Progenitor cell of endocrine pancreas (in vitro differentiated cells): Measurements from ENCODE around the gene TPP2. TPM values are rescaled to one million over a fixed set of nuclear protein-coding genes. Genes with fewer than 3 reads are reported as not detected.

ENCODE experiments used
- DNase-seq: peaks from one replicate; pipeline ENCODE4 v3.0.0; 2021; ENCODE audit warnings: low spot score; ENCODE audit not compliant: unreplicated experiment
- H3K27ac Mint-ChIP-seq: 2 replicates; pipeline ENCODE4 v1.8.0; 2021; ENCODE audit warnings: mild to moderate bottlenecking, moderate library complexity, mixed read lengths
- H3K27me3 Mint-ChIP-seq: 2 replicates; pipeline ENCODE4 v1.8.0; 2021; ENCODE audit warnings: mixed read lengths
- H3K36me3 Mint-ChIP-seq: 2 replicates; pipeline ENCODE4 v1.8.0; 2022; ENCODE audit warnings: mixed read lengths; ENCODE audit not compliant: insufficient read depth
- H3K4me1 Mint-ChIP-seq: 2 replicates; pipeline ENCODE4 v1.8.0; 2021; ENCODE audit warnings: low read depth, mixed read lengths
- H3K4me3 Mint-ChIP-seq: 2 replicates; pipeline ENCODE4 v1.8.0; 2021; ENCODE audit warnings: low read depth, mild to moderate bottlenecking, moderate library complexity, mixed read lengths
- H3K9me3 Mint-ChIP-seq: 2 replicates; pipeline ENCODE4 v1.8.0; 2021; ENCODE audit warnings: low read depth, mixed read lengths
- CTCF ChIP-seq: fragments of 200-600 bp; sonication (generic); IDR thresholded peaks from one replicate; pipeline ENCODE4 v1.5.0; 2021; ENCODE audit warnings: antibody characterized with exemption, mild to moderate bottlenecking; ENCODE audit not compliant: unreplicated experiment
- total RNA-seq: library from RNA; stranded (reverse); gene quantifications from 2 replicates; pipeline ENCODE4 v1.2.1, GENCODE V29; 2021

Gene TPP2
- total RNA-seq, 1 donor from 2014 or later, result 52.9 TPM

- H3K27me3 Mint-ChIP-seq, result peaks cover 28% of the 10 kb centered on the region
- H3K9me3 Mint-ChIP-seq, result no peaks in the 10 kb centered on the region
- TF ChIP-seq CTCF, result no peak
- no peaks in the 10 kb centered on the region for H3K36me3 Mint-ChIP-seq
- DNase-seq, result no peak
- H3K4me1 Mint-ChIP-seq, result no peaks in the 10 kb centered on the region
- H3K4me3 Mint-ChIP-seq, result no peak overlapping the region
- H3K27ac Mint-ChIP-seq, result no peak overlapping the region
Observed at GRCh38 chr13:102582256-102582655, 14.5 kb upstream of the TPP2 start.

GRCh38 chr13:102584434-102584833 lies 12.4 kb upstream of the TPP2 start:
- Mint-ChIP-seq H3K9me3 (no peaks in the 10 kb centered on the region), H3K27ac (no peak overlapping the region), H3K4me3 (no peak overlapping the region), H3K36me3 (no peaks in the 10 kb centered on the region), H3K27me3 (peaks cover 28% of the 10 kb centered on the region), H3K4me1 (no peaks in the 10 kb centered on the region)
- TF ChIP-seq CTCF, result no peak
- no peak for DNase-seq

GRCh38 chr13:102586615-102587014 lies 10.2 kb upstream of the TPP2 start:
- Mint-ChIP-seq H3K4me1 (no peaks in the 10 kb centered on the region), H3K9me3 (no peaks in the 10 kb centered on the region), H3K36me3 (no peaks in the 10 kb centered on the region), H3K27ac (no peak overlapping the region), H3K4me3 (no peak overlapping the region), H3K27me3 (peaks cover 19% of the 10 kb centered on the region)
- TF ChIP-seq CTCF, result no peak
- no peak for DNase-seq

GRCh38 chr13:102587916-102588315 lies 8.9 kb upstream of the TPP2 start:
- Mint-ChIP-seq H3K27me3 (peaks cover 15% of the 10 kb centered on the region), H3K4me1 (peaks cover 4% of the 10 kb centered on the region), H3K4me3 (no peak overlapping the region), H3K9me3 (no peaks in the 10 kb centered on the region), H3K36me3 (no peaks in the 10 kb centered on the region), H3K27ac (no peak overlapping the region)
- TF ChIP-seq CTCF, result no peak
- DNase-seq, result no peak

- TF ChIP-seq CTCF, result no peak
- DNase-seq, result no peak
- H3K9me3 Mint-ChIP-seq, result no peaks in the 10 kb centered on the region
- no peak overlapping the region for H3K27ac Mint-ChIP-seq
- peaks cover 4% of the 10 kb centered on the region for H3K4me1 Mint-ChIP-seq
- no peaks in the 10 kb centered on the region for H3K36me3 Mint-ChIP-seq
- H3K27me3 Mint-ChIP-seq, result peaks cover 5% of the 10 kb centered on the region
- H3K4me3 Mint-ChIP-seq, result no peak overlapping the region
Observed at GRCh38 chr13:102589301-102589822, 7.4 kb upstream of the TPP2 start.
